Astrocyte (in vitro differentiated cells and primary cell): ENCODE measurements around the gene VAV1. TPM values are rescaled to one million over a fixed set of nuclear protein-coding genes. Genes with fewer than 3 reads are reported as not detected.
"Not testable (repeated sequence)": the region's sequence is repeated elsewhere in the genome, so short reads cannot be mapped to it uniquely, and the experiment has no call there.

Experiments
- DNase-seq: peaks from one replicate; pipeline ENCODE4 v3.0.0-alpha.2; 2010; ENCODE audit warnings: low read depth
- FAIRE-seq: peaks from 2 replicates; lab custom pipeline; 2011; peaks lifted over from hg19 to GRCh38; lab: Jason Lieb, UNC
- H2AFZ ChIP-seq: 2 replicates; pipeline ENCODE4 v1.6.0; 2012; ENCODE audit warnings: low read depth, low read length, inconsistent platforms
- H3K27ac ChIP-seq: 2 replicates; pipeline ENCODE4 v1.5.1; 2011; ENCODE audit warnings: low read depth, low read length, inconsistent platforms
- H3K27me3 ChIP-seq: 2 replicates; pipeline ENCODE4 v1.6.0; 2011; ENCODE audit warnings: low read length, inconsistent platforms; ENCODE audit not compliant: insufficient read depth
- H3K36me3 ChIP-seq: 2 replicates; pipeline ENCODE4 v1.5.1; 2011; ENCODE audit warnings: low read length, inconsistent platforms; ENCODE audit not compliant: insufficient read depth
- H3K4me1 ChIP-seq: 2 replicates; pipeline ENCODE4 v1.5.1; 2011; ENCODE audit warnings: low read length, inconsistent platforms; ENCODE audit not compliant: insufficient read depth
- H3K4me2 ChIP-seq: 2 replicates; pipeline ENCODE4 v1.6.0; 2012; ENCODE audit warnings: low read length, inconsistent platforms
- H3K4me3 ChIP-seq: 2 replicates; pipeline ENCODE4 v1.5.1; 2011; ENCODE audit warnings: low read depth, mild to moderate bottlenecking, low read length, inconsistent platforms; ENCODE audit not compliant: insufficient read depth
- H3K79me2 ChIP-seq: 2 replicates; pipeline ENCODE4 v1.6.0; 2012; ENCODE audit warnings: mild to moderate bottlenecking, low read length, inconsistent platforms; ENCODE audit not compliant: insufficient read depth
- H3K9ac ChIP-seq: 2 replicates; pipeline ENCODE4 v1.6.0; 2012; ENCODE audit warnings: mild to moderate bottlenecking, low read length, inconsistent platforms
- H3K9me3 ChIP-seq: 2 replicates; pipeline ENCODE4 v1.5.1; 2012; ENCODE audit warnings: low read depth, mild to moderate bottlenecking, low read length, inconsistent platforms; ENCODE audit not compliant: insufficient read depth
- H4K20me1 ChIP-seq: 2 replicates; pipeline ENCODE4 v1.6.0; 2012; ENCODE audit warnings: low read length, inconsistent platforms; ENCODE audit not compliant: insufficient read depth
- H3K27ac Mint-ChIP-seq: one replicate; pipeline ENCODE4 v1.8.0; 2021; ENCODE audit warnings: mild to moderate bottlenecking, mixed read lengths; ENCODE audit not compliant: unreplicated experiment
- H3K27me3 Mint-ChIP-seq: one replicate; pipeline ENCODE4 v1.8.0; 2021; ENCODE audit warnings: low read depth, mixed read lengths; ENCODE audit not compliant: unreplicated experiment
- H3K36me3 Mint-ChIP-seq: one replicate; pipeline ENCODE4 v1.8.0; 2021; ENCODE audit warnings: low read depth, mixed read lengths; ENCODE audit not compliant: unreplicated experiment
- H3K4me1 Mint-ChIP-seq: one replicate; pipeline ENCODE4 v1.8.0; 2021; ENCODE audit warnings: low read depth, mixed read lengths; ENCODE audit not compliant: unreplicated experiment
- H3K4me3 Mint-ChIP-seq: one replicate; pipeline ENCODE4 v1.8.0; 2021; ENCODE audit warnings: mild to moderate bottlenecking, moderate library complexity, mixed read lengths; ENCODE audit not compliant: unreplicated experiment
- H3K9me3 Mint-ChIP-seq: one replicate; pipeline ENCODE4 v1.8.0; 2021; ENCODE audit warnings: mild to moderate bottlenecking, mixed read lengths; ENCODE audit not compliant: unreplicated experiment
- CTCF ChIP-seq: IDR thresholded peaks from 2 replicates; pipeline ENCODE4 v1.5.1; 2011; ENCODE audit warnings: low read depth, mild to moderate bottlenecking, inconsistent platforms, low read length, moderate library complexity; ENCODE audit not compliant: insufficient read depth
- EZH2 ChIP-seq: IDR thresholded peaks from 2 replicates; pipeline ENCODE4 v1.6.1; 2012; ENCODE audit warnings: mild to moderate bottlenecking, low read length, inconsistent platforms; ENCODE audit not compliant: insufficient read depth
- total RNA-seq: library from RNA; stranded (reverse); gene quantifications from 2 replicates; pipeline ENCODE4 v1.2.1, GENCODE V29; 2021

VAV1 gene
- total RNA-seq, 1 donor from 2014 or later = not detected

DNA sequence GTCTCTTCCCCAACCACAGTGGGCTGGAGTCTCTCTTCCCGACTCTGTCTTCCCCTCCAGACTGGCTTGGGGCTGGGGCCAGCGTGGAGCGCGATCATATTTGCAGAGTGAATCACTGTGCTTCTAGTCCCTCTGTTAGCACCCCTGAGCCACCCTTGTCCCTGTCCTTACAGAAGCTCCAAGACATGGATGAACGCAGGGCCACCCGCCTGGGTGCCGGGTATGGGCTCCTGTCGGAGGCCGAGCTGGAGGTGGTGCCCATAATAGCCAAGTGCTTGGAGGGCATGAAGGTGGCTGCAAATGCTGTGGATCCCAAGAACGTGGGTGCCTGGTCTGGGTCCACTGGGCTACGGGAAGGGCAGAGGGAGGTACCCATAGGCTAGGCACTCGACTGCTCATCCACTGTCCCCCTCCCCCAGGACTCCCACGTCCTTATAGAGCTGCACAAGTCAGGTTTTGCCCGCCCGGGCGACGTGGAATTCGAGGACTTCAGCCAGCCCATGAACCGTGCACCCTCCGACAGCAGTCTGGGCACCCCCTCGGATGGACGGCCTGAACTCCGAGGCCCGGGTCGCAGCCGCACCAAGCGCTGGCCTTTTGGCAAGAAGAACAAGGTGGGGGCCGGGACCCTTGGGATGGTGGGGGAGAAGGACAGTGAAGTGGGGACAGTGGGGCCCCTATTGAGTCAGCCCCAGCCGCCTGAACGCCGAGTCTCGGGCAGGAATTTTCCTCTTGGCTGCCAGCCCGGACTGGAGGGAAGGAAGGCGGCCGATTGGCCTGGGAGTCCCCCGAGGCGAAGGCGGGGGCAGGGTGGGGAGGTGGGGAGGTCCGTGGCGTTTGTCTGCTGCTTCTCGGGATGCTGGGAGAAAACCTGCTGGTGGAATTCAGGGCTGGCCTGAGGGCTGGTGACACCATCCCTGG, 27.9 kb upstream of the VAV1 start:
- peak overlapping the region; percentile 89 for H3K27ac Mint-ChIP-seq
- Histone ChIP-seq H2AFZ (peak overlapping the region; percentile 57), H3K27me3 (no peaks in the 10 kb centered on the region), H3K9me3 (no peaks in the 10 kb centered on the region), H3K4me1 (peaks cover 22% of the 10 kb centered on the region), H3K4me3 (peak overlapping the region; percentile 24), H3K9ac (peak overlapping the region; percentile 65), H3K4me2 (peak overlapping the region; percentile 83), H3K79me2 (peaks cover 29% of the 10 kb centered on the region), H3K27ac (peak overlapping the region; percentile 80), H4K20me1 (peaks cover 22% of the 10 kb centered on the region), H3K36me3 (peaks cover 26% of the 10 kb centered on the region)
- peaks cover 3% of the 10 kb centered on the region for H3K9me3 Mint-ChIP-seq
- peaks cover 17% of the 10 kb centered on the region for H3K36me3 Mint-ChIP-seq
- H3K4me3 Mint-ChIP-seq = peak overlapping the region; percentile 72
- DNase-seq (peak; percentile 72), FAIRE-seq (no peak)
- TF ChIP-seq EZH2 (no peak), CTCF (no peak)
- no peaks in the 10 kb centered on the region for H3K27me3 Mint-ChIP-seq
- H3K4me1 Mint-ChIP-seq = peaks cover 22% of the 10 kb centered on the region

- FAIRE-seq (no peak), DNase-seq (no peak)
- TF ChIP-seq EZH2 = no peak
- Histone ChIP-seq H3K4me1 (peaks cover 22% of the 10 kb centered on the region), H3K27ac (no peak overlapping the region), H3K4me2 (no peak overlapping the region), H3K9ac (no peak overlapping the region), H2AFZ (no peak overlapping the region), H3K27me3 (no peaks in the 10 kb centered on the region), H3K4me3 (no peak overlapping the region), H4K20me1 (peaks cover 22% of the 10 kb centered on the region), H3K79me2 (peaks cover 17% of the 10 kb centered on the region), H3K36me3 (peaks cover 30% of the 10 kb centered on the region), H3K9me3 (no peaks in the 10 kb centered on the region)
- Mint-ChIP-seq H3K9me3 (peaks cover 3% of the 10 kb centered on the region), H3K27ac (no peak overlapping the region), H3K4me3 (peak overlapping the region; percentile 66), H3K4me1 (peaks cover 23% of the 10 kb centered on the region), H3K36me3 (peaks cover 19% of the 10 kb centered on the region), H3K27me3 (no peaks in the 10 kb centered on the region)
Observed at GRCh38 chr19:6745965-6746364, 26.5 kb upstream of the VAV1 start.

- not testable (repeated sequence) for H3K27ac ChIP-seq, H3K4me3 Mint-ChIP-seq, H3K79me2 ChIP-seq, H3K9me3 Mint-ChIP-seq, H3K27me3 ChIP-seq, H3K27me3 Mint-ChIP-seq, H3K9me3 ChIP-seq, H3K4me3 ChIP-seq, H3K9ac ChIP-seq, H2AFZ ChIP-seq, FAIRE-seq, DNase-seq, H3K27ac Mint-ChIP-seq, H3K4me2 ChIP-seq
- peaks cover 22% of the 10 kb centered on the region for H3K36me3 Mint-ChIP-seq
- H3K4me1 ChIP-seq = peaks cover 27% of the 10 kb centered on the region
- peaks cover 30% of the 10 kb centered on the region for H3K36me3 ChIP-seq
- H4K20me1 ChIP-seq = peaks cover 22% of the 10 kb centered on the region
- H3K4me1 Mint-ChIP-seq = peaks cover 19% of the 10 kb centered on the region
Observed at GRCh38 chr19:6748543-6748942, 24.0 kb upstream of the VAV1 start.
